Left ventricle myocardium inferior (tissue), 1 donor: Measurements from ENCODE around the gene EZR. TPM values are rescaled to one million over a fixed set of nuclear protein-coding genes. Genes with fewer than 3 reads are reported as not detected.

ENCODE experiments used
- DNase-seq: peaks from one replicate; pipeline ENCODE4 v3.0.0-alpha.2; 2020
- H3K27ac ChIP-seq: fragments of 200-600 bp; replicated peaks from 2 replicates; pipeline ENCODE4 v1.8.0; 2021
- H3K27me3 ChIP-seq: fragments of 200-600 bp; 2 replicates; pipeline ENCODE4 v1.8.0; 2021; ENCODE audit warnings: low read depth
- H3K36me3 ChIP-seq: fragments of 200-600 bp; 2 replicates; pipeline ENCODE4 v1.8.0; 2021
- H3K4me1 ChIP-seq: fragments of 200-600 bp; 2 replicates; pipeline ENCODE4 v1.8.0; 2021
- H3K4me3 ChIP-seq: fragments of 200-600 bp; 2 replicates; pipeline ENCODE4 v1.8.0; 2021; ENCODE audit warnings: mild to moderate bottlenecking, moderate library complexity
- H3K9me3 ChIP-seq: fragments of 200-600 bp; replicated peaks from 2 replicates; pipeline ENCODE4 v1.8.0; 2021
- CTCF ChIP-seq: fragments of 200-600 bp; IDR thresholded peaks from 2 replicates; pipeline ENCODE4 v1.8.0; 2021; ENCODE audit warnings: antibody characterized with exemption, mild to moderate bottlenecking, borderline replicate concordance
- intact Hi-C: fragments of 100-400 bp; cut with micrococcal nuclease; formaldehyde crosslinking; loops from one replicate; pipeline ENCODE4 v1.11.0; 2022
- total RNA-seq: library from RNA; stranded (reverse); fragmentation: NEBNext Ultra II Directional; extraction: Animal tissue kit (Norgen Biotek cat#: 25700); gene quantifications from one replicate; pipeline ENCODE4 v1.2.1, GENCODE V29; 2021
- donor health status: DM: no; HTN: yes; CAD: no; lungs with severe emphysema.

EZR gene
- total RNA-seq, 1 donor from 2014 or later = 242 TPM

- Histone ChIP-seq H3K36me3 (no peaks in the 10 kb centered on the region), H3K27me3 (no peaks in the 10 kb centered on the region), H3K4me3 (no peak overlapping the region), H3K9me3 (peaks cover 13% of the 10 kb centered on the region), H3K27ac (no peak overlapping the region), H3K4me1 (no peaks in the 10 kb centered on the region)
- no peak for DNase-seq
- intact Hi-C loops = no loop called here
- TF ChIP-seq CTCF = no peak
These were observed 88.6 kb downstream of the EZR start for GRCh38 chr6:158730541-158730907.

GRCh38 chr6:158729906-158730540 lies 89.1 kb downstream of the EZR start:
- Histone ChIP-seq H3K4me3 (no peak overlapping the region), H3K27ac (no peak overlapping the region), H3K9me3 (peaks cover 13% of the 10 kb centered on the region), H3K27me3 (no peaks in the 10 kb centered on the region), H3K4me1 (no peaks in the 10 kb centered on the region), H3K36me3 (no peaks in the 10 kb centered on the region)
- intact Hi-C loops = no loop called here
- no peak for TF ChIP-seq CTCF
- no peak for DNase-seq

GRCh38 chr6:158725704-158726103 lies 93.5 kb downstream of the EZR start:
- Histone ChIP-seq H3K9me3 (no peaks in the 10 kb centered on the region), H3K27ac (no peak overlapping the region), H3K27me3 (no peaks in the 10 kb centered on the region), H3K36me3 (no peaks in the 10 kb centered on the region), H3K4me3 (no peak overlapping the region), H3K4me1 (no peaks in the 10 kb centered on the region)
- DNase-seq = no peak
- no peak for TF ChIP-seq CTCF
- intact Hi-C loops = no loop called here

- TF ChIP-seq CTCF = no peak
- intact Hi-C loops = no loop called here
- Histone ChIP-seq H3K9me3 (no peaks in the 10 kb centered on the region), H3K27ac (no peak overlapping the region), H3K4me1 (peaks cover 19% of the 10 kb centered on the region), H3K27me3 (no peaks in the 10 kb centered on the region), H3K36me3 (no peaks in the 10 kb centered on the region), H3K4me3 (no peak overlapping the region)
- DNase-seq = no peak
These were observed 96.9 kb downstream of the EZR start for GRCh38 chr6:158722176-158722729.

- Histone ChIP-seq H3K4me1 (peaks cover 19% of the 10 kb centered on the region), H3K27ac (peak overlapping the region; percentile 8), H3K36me3 (no peaks in the 10 kb centered on the region), H3K9me3 (no peaks in the 10 kb centered on the region), H3K4me3 (no peak overlapping the region), H3K27me3 (no peaks in the 10 kb centered on the region)
- DNase-seq = no peak
- peak; percentile 65 for TF ChIP-seq CTCF
- intact Hi-C loops = no loop called here
These were observed 100.6 kb downstream of the EZR start for GRCh38 chr6:158718461-158719046.
